Osteocyte (in vitro differentiated cells): ENCODE measurements around the gene CASKIN2. TPM values are rescaled to one million over a fixed set of nuclear protein-coding genes. Genes with fewer than 3 reads are reported as not detected.

Experiments used
- DNase-seq: peaks from one replicate; pipeline ENCODE4 v3.0.0; 2021; ENCODE audit warnings: mixed read lengths; ENCODE audit not compliant: unreplicated experiment; ENCODE audit errors: extremely low spot score
- H3K27ac Mint-ChIP-seq: one replicate; pipeline ENCODE4 v1.8.0; 2021; ENCODE audit warnings: mild to moderate bottlenecking, mixed read lengths; ENCODE audit not compliant: unreplicated experiment
- H3K27me3 Mint-ChIP-seq: one replicate; pipeline ENCODE4 v1.8.0; 2021; ENCODE audit warnings: mixed read lengths; ENCODE audit not compliant: unreplicated experiment
- H3K36me3 Mint-ChIP-seq: one replicate; pipeline ENCODE4 v1.8.0; 2021; ENCODE audit warnings: mixed read lengths; ENCODE audit not compliant: unreplicated experiment
- H3K4me1 Mint-ChIP-seq: one replicate; pipeline ENCODE4 v1.8.0; 2021; ENCODE audit warnings: mixed read lengths; ENCODE audit not compliant: unreplicated experiment
- H3K4me3 Mint-ChIP-seq: one replicate; pipeline ENCODE4 v1.8.0; 2021; ENCODE audit warnings: mild to moderate bottlenecking, moderate library complexity, mixed read lengths; ENCODE audit not compliant: unreplicated experiment
- H3K9me3 Mint-ChIP-seq: one replicate; pipeline ENCODE4 v1.8.0; 2021; ENCODE audit warnings: mixed read lengths; ENCODE audit not compliant: unreplicated experiment
- total RNA-seq: library from RNA; stranded (reverse); gene quantifications from 2 replicates; pipeline ENCODE4 v1.2.1, GENCODE V29; 2021
- TF ChIP-seq, protein P1 (sequence below): fragments of 200-600 bp; sonication (generic); IDR thresholded peaks from 2 replicates; pipeline ENCODE4 v1.5.0; 2021; ENCODE audit warnings: antibody characterized with exemption, mild to moderate bottlenecking, moderate library complexity

The CASKIN2 gene
- total RNA-seq, 1 donor from 2014 or later: 28.1 TPM

DNA sequence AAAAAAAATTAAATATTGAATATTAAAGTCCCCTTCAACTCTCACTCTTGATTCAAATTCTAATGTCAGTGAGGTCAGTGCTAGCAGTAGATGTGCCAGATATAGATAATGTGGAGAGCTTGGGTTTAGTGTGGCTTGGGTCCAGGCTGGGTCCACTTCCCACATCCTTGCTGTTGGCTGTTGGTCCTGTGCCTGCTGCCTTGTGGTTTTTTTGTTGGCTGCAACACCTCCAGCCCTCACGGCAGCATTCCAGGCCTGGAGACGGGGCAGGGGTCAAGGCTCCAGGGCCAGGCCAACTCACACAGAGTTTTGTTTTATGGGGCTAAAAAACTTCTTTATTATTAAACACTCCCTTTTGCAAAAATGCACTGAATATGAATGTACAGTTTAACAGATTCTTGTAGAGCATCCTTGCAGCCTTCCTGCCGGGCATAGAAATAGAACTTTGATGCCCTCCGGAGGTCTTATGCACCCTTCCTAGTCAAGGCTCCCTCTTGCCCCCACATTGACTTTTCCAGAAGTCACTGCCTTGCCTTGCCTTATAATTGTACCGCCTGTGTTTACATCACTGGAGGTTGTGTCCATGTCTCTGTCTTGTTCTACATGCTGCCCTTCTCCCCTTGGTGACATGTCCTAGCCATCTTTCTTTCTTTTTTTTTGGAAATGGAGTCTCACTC, 46.7 kb upstream of the CASKIN2 start:
- Mint-ChIP-seq H3K27ac (no peak overlapping the region), H3K27me3 (peaks cover 3% of the 10 kb centered on the region), H3K36me3 (no peaks in the 10 kb centered on the region), H3K4me3 (no peak overlapping the region), H3K9me3 (no peaks in the 10 kb centered on the region), H3K4me1 (peaks cover 4% of the 10 kb centered on the region)
- TF ChIP-seq, protein P1, sequence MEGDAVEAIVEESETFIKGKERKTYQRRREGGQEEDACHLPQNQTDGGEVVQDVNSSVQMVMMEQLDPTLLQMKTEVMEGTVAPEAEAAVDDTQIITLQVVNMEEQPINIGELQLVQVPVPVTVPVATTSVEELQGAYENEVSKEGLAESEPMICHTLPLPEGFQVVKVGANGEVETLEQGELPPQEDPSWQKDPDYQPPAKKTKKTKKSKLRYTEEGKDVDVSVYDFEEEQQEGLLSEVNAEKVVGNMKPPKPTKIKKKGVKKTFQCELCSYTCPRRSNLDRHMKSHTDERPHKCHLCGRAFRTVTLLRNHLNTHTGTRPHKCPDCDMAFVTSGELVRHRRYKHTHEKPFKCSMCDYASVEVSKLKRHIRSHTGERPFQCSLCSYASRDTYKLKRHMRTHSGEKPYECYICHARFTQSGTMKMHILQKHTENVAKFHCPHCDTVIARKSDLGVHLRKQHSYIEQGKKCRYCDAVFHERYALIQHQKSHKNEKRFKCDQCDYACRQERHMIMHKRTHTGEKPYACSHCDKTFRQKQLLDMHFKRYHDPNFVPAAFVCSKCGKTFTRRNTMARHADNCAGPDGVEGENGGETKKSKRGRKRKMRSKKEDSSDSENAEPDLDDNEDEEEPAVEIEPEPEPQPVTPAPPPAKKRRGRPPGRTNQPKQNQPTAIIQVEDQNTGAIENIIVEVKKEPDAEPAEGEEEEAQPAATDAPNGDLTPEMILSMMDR: no peak
- no peak for DNase-seq

DNA sequence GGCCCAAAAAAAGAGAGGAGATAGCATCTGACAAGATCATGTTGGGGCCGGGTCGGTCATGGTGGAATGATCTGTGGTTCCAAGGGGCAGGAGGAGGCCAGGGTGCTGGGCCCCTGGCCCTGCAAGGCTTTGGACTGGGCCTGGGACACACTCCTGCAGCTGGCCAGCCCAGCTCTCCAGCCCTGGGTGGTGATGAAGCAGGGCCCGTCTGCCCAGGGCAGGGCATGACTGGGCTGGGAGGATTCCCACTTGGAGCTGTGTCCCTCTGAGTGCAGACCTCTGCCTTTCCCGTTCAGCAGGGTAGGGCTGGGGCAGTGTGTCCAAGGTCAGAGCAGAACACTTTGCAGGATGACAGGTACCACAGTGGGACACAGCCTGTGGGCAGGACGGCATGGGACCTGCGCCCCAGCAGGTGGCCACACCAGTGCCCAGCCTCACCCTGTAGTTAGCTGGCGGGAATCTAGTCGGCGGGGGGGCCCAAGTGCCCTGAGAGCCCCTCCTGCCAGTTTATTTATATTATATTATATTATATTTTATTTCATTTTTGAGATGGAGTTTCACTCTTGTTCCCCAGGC, 44.7 kb upstream of the CASKIN2 start:
- TF ChIP-seq, protein P1: no peak
- Mint-ChIP-seq H3K9me3 (no peaks in the 10 kb centered on the region), H3K36me3 (no peaks in the 10 kb centered on the region), H3K4me3 (no peak overlapping the region), H3K4me1 (peaks cover 6% of the 10 kb centered on the region), H3K27ac (no peak overlapping the region), H3K27me3 (no peaks in the 10 kb centered on the region)
- no peak for DNase-seq

DNA sequence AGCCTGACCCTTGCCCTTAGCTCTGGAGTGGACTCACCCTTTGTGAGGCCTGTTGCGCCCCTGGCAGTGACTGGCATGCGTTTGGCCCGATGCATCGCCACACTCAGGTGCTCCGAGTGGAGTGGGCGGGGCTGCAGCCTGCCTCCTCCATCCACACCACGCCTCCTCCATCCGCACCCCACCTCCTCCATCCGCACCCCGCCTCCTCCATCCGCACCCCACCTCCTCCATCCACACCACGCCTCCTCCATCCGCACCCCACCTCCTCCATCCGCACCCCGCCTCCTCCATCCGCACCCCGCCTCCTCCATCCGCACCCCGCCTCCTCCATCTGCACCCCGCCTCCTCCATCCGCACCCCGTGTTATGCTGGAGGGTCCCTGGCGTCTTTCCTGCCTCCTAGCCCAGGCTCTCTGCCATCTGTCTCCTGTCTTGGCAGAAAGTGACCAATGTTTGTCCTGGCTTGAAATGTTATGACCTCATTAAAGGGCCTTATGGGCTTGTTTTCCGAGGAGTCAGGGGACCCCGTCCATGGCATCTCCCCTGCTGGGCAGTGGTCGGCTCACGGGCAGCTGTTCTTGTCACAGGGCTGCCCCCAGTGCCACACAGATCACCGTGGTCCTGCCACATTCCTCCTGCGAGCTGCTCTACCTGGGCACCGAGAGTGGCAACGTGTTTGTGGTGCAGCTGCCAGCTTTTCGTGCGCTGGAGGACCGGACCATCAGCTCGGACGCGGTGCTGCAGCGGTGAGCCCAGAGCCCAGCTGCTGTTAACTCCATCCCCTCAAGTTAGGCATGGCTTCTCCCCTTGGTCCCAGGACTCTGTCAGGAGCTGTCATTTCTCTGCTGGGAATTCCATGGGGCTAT, 43.6 kb upstream of the CASKIN2 start:
- Mint-ChIP-seq H3K4me1 (peaks cover 6% of the 10 kb centered on the region), H3K27me3 (no peaks in the 10 kb centered on the region), H3K4me3 (no peak overlapping the region), H3K9me3 (no peaks in the 10 kb centered on the region), H3K27ac (no peak overlapping the region), H3K36me3 (no peaks in the 10 kb centered on the region)
- no peak for DNase-seq
- TF ChIP-seq, protein P1: no peak

DNA sequence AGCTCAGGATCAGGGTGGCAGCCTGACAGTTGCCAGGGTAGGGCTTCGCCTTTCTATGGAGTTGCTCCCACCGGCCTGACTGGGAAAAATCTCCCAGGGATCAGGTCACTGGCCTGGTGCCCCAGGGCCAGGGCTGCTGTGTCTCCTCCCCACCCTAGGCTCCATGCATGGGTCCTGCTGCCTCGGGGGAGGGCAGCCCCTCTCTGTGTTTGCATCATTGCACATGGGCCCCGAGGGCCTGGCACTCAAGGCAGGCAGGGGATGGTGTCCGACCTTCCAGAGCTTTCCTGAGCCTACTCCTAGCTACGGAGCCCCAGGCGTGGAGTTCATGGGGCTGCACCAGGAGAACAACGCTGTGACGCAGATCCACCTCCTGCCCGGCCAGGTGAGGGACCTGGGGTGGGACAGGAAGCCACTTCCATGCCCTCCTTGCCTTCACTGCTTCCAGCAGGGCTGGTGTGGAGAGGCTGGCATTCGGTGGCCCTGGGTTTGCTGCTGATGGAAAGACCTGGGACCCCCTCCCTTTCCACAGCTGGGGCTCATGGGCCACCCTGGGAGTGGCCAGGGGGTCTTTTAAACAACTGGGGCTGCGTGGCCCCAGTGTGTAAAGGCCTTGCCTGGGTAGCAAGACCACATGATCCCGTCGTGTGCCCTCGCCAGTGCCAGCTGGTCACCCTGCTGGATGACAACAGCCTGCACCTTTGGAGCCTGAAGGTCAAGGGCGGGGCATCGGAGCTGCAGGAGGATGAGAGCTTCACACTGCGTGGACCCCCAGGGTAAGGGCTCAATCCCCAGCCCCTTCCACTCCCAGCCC, 42.7 kb upstream of the CASKIN2 start:
- Mint-ChIP-seq H3K36me3 (no peaks in the 10 kb centered on the region), H3K4me3 (no peak overlapping the region), H3K9me3 (no peaks in the 10 kb centered on the region), H3K27ac (no peak overlapping the region), H3K4me1 (peaks cover 11% of the 10 kb centered on the region), H3K27me3 (no peaks in the 10 kb centered on the region)
- TF ChIP-seq, protein P1: no peak
- no peak for DNase-seq
